Prostate gland (tissue), 2 donors: ENCODE measurements around the gene PELI1.

ENCODE experiments used
- POLR2A ChIP-seq: fragments of 450-650 bp; IDR thresholded peaks from one replicate; pipeline ENCODE4 v1.6.1; 2016; ENCODE audit warnings: antibody characterized with exemption, mild to moderate bottlenecking
- POLR2AphosphoS5 ChIP-seq: sonication (generic); formaldehyde crosslinking; IDR thresholded peaks from one replicate; pipeline ENCODE4 v1.6.1; 2017; ENCODE audit warnings: antibody characterized with exemption
- TF ChIP-seq, protein P1 (sequence below), 4 experiments: fragments of 200-600 bp in 2 of 4; fragments of 450-650 bp in 2 of 4; sonication (generic) in 2 of 4; IDR thresholded peaks; 1 replicate in 3 of 4; 2 replicates in 1 of 4; pipeline ENCODE4 v1.5.1; 2016 to 2019; ENCODE audit warnings: antibody characterized with exemption in 4 of 4, mild to moderate bottlenecking in 2 of 4, moderate library complexity in 2 of 4

DNA sequence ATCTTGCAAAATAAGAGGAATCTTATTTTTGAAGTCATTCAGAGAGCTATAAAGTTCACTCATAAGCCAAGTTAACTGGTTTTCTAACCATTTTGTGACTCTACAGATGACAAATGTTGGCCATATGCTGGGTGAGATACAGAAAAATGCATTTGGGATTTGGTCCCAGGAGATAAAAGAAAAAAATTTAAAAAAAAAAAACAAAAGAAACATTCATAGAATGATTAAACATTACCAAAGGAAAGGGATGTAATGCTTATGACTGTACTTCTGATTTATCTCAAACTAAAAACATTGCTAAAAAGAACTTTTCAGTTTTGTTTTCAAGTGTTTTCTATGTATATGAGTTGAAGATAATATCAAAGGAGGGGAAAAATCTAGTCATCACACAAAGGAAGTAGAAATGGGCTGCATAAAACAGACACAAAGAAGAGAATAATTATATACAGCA is 43.1 kb downstream of the PELI1 start:
- TF ChIP-seq, protein P1, sequence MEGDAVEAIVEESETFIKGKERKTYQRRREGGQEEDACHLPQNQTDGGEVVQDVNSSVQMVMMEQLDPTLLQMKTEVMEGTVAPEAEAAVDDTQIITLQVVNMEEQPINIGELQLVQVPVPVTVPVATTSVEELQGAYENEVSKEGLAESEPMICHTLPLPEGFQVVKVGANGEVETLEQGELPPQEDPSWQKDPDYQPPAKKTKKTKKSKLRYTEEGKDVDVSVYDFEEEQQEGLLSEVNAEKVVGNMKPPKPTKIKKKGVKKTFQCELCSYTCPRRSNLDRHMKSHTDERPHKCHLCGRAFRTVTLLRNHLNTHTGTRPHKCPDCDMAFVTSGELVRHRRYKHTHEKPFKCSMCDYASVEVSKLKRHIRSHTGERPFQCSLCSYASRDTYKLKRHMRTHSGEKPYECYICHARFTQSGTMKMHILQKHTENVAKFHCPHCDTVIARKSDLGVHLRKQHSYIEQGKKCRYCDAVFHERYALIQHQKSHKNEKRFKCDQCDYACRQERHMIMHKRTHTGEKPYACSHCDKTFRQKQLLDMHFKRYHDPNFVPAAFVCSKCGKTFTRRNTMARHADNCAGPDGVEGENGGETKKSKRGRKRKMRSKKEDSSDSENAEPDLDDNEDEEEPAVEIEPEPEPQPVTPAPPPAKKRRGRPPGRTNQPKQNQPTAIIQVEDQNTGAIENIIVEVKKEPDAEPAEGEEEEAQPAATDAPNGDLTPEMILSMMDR (IDR thresholded peaks at IDR 0.05) = no peak
- no peak for TF ChIP-seq POLR2A
- no peak for TF ChIP-seq POLR2AphosphoS5
